PC-3 (cell line): ENCODE measurements around the gene ADAMTSL1. TPM values are rescaled to one million over a fixed set of nuclear protein-coding genes. Genes with fewer than 3 reads are reported as not detected.

ENCODE experiments used
- ATAC-seq: fragments of 200-7000 bp; cut with Tn5 transposase; 2 replicates; pipeline ENCODE4 v1.9.1; 2020; ENCODE audit warnings: mild to moderate bottlenecking, moderate library complexity
- BruUV-seq: library from RNA; stranded (reverse); fragments of 400-500 nt; replicated peaks from 2 replicates; lab custom pipeline; 2021; lab: Mats Ljungman, UMichigan
- CTCF ChIA-PET: fragments of 300-600 bp; sonication (Branson Sonifier 250); formaldehyde crosslinking; loops from one replicate; lab custom pipeline; 2022; ENCODE audit warnings: antibody characterized with exemption; lab: Charles Lee
- POLR2A ChIA-PET: fragments of 300-600 bp; sonication (Branson Sonifier 250); formaldehyde crosslinking; loops from one replicate; lab custom pipeline; 2022; ENCODE audit warnings: antibody characterized with exemption; ENCODE audit not compliant: unreplicated experiment; lab: Charles Lee
- DNase-seq: peaks from one replicate; pipeline ENCODE4 v3.0.0-alpha.2; 2015
- H2AFZ ChIP-seq: fragments of 300-600 bp; sonication (generic); 2 replicates; pipeline ENCODE4 v1.6.0; 2016; ENCODE audit warnings: antibody characterized with exemption, low read length
- H3F3A ChIP-seq: fragments of 300-600 bp; sonication (generic); one replicate; pipeline ENCODE4 v1.6.0; 2017; ENCODE audit warnings: antibody characterized with exemption, low read length, control low read depth, mild to moderate bottlenecking; ENCODE audit not compliant: unreplicated experiment
- H3K27ac ChIP-seq: fragments of 300-600 bp; sonication (generic); 2 replicates; pipeline ENCODE4 v1.5.1; 2016; ENCODE audit warnings: mild to moderate bottlenecking, low read length
- H3K27me3 ChIP-seq: fragments of 300-600 bp; sonication (generic); 2 replicates; pipeline ENCODE4 v1.6.1; 2016; ENCODE audit warnings: low read length, mixed read lengths
- H3K36me3 ChIP-seq: fragments of 300-600 bp; sonication (generic); 2 replicates; pipeline ENCODE4 v1.6.1; 2016; ENCODE audit warnings: low read depth, mixed run types, low read length, mixed read lengths
- H3K4me1 ChIP-seq: fragments of 300-600 bp; sonication (generic); 2 replicates; pipeline ENCODE4 v1.5.1; 2016; ENCODE audit warnings: low read length; ENCODE audit not compliant: insufficient read depth
- H3K4me2 ChIP-seq: fragments of 300-600 bp; sonication (generic); 2 replicates; pipeline ENCODE4 v1.6.0; 2016; ENCODE audit warnings: low read length
- H3K4me3 ChIP-seq: fragments of 300-600 bp; sonication (generic); 2 replicates; pipeline ENCODE4 v1.5.1; 2016; ENCODE audit warnings: mild to moderate bottlenecking, low read length, mixed read lengths
- H3K79me2 ChIP-seq: fragments of 300-600 bp; sonication (generic); 2 replicates; pipeline ENCODE4 v1.6.1; 2017; ENCODE audit warnings: low read length, mixed read lengths
- H3K9ac ChIP-seq: fragments of 300-600 bp; sonication (generic); 2 replicates; pipeline ENCODE4 v1.6.0; 2016; ENCODE audit warnings: mild to moderate bottlenecking, low read length
- H3K9me2 ChIP-seq: fragments of 300-600 bp; sonication (generic); replicated peaks from 2 replicates; pipeline ENCODE4 v1.6.1; 2016; ENCODE audit warnings: mixed run types, low read length, mixed read lengths
- H3K9me3 ChIP-seq: fragments of 300-600 bp; sonication (generic); 2 replicates; pipeline ENCODE4 v1.6.1; 2016; ENCODE audit warnings: low read length, mixed read lengths
- H4K20me1 ChIP-seq: fragments of 300-600 bp; sonication (generic); 2 replicates; pipeline ENCODE4 v1.6.1; 2016; ENCODE audit warnings: low read length, mixed read lengths
- EZH2 ChIP-seq: fragments of 300-600 bp; sonication (generic); IDR thresholded peaks from one replicate; pipeline ENCODE4 v1.6.1; 2017; ENCODE audit warnings: antibody characterized with exemption, mild to moderate bottlenecking, low read length; ENCODE audit not compliant: unreplicated experiment
- EZH2phosphoT487 ChIP-seq: fragments of 300-600 bp; sonication (generic); IDR thresholded peaks from 2 replicates; pipeline ENCODE4 v1.6.1; 2018; ENCODE audit warnings: mild to moderate bottlenecking, antibody characterized with exemption, low read length, borderline replicate concordance
- intact Hi-C: fragments of 100-400 bp; cut with micrococcal nuclease; formaldehyde crosslinking; loops from 2 replicates; pipeline ENCODE4 v1.9.0; 2023
- total RNA-seq: library from RNA; depleted of rRNA; stranded (reverse); fragments of >200 nt; gene quantifications from 2 replicates; pipeline ENCODE4 v1.2.3, GENCODE V29; 2014
- TF ChIP-seq, protein P1 (sequence below): fragments of 300-600 bp; sonication (generic); conservative IDR thresholded peaks from 2 replicates; pipeline ENCODE4 v1.5.1; 2017; ENCODE audit warnings: antibody characterized with exemption, low read depth, mild to moderate bottlenecking, low read length

The ADAMTSL1 gene
- total RNA-seq, 1 experiment from 2014 or later: 0.26 TPM

DNA sequence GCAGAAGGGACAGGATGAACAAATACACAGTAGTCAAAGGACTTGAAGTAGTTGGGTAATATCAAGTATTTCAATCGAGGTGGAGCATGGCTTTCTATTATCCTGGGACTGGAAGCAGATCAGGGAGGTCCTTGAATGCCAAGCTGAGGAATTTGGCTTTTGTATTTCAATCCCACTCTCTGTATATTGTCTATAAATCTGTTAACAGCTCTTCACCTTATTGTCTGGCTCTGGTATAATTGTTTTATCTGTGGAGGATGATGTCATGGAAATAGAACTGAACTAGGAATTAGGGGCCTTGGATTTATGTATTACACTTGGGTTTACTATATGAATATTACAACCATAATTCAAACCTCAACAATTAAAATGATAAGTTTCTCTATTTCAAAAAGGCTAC, 6.3 kb upstream of the ADAMTSL1 start:
- intact Hi-C loops: no loop called here
- Histone ChIP-seq H3F3A (no peaks in the 10 kb centered on the region), H3K9ac (no peak overlapping the region), H3K9me2 (no peaks in the 10 kb centered on the region), H4K20me1 (no peaks in the 10 kb centered on the region), H3K9me3 (no peaks in the 10 kb centered on the region), H3K79me2 (no peaks in the 10 kb centered on the region), H3K36me3 (no peaks in the 10 kb centered on the region), H3K27ac (no peak overlapping the region), H3K4me2 (no peak overlapping the region), H3K27me3 (no peaks in the 10 kb centered on the region), H3K4me1 (peaks cover 7% of the 10 kb centered on the region), H3K4me3 (no peak overlapping the region), H2AFZ (no peak overlapping the region)
- ChIA-PET POLR2A (no interaction called here), CTCF (no interaction called here)
- BruUV-seq: no TSS peak
- ATAC-seq: no peak
- TF ChIP-seq EZH2 (no peak), EZH2phosphoT487 (no peak)
- TF ChIP-seq, protein P1, sequence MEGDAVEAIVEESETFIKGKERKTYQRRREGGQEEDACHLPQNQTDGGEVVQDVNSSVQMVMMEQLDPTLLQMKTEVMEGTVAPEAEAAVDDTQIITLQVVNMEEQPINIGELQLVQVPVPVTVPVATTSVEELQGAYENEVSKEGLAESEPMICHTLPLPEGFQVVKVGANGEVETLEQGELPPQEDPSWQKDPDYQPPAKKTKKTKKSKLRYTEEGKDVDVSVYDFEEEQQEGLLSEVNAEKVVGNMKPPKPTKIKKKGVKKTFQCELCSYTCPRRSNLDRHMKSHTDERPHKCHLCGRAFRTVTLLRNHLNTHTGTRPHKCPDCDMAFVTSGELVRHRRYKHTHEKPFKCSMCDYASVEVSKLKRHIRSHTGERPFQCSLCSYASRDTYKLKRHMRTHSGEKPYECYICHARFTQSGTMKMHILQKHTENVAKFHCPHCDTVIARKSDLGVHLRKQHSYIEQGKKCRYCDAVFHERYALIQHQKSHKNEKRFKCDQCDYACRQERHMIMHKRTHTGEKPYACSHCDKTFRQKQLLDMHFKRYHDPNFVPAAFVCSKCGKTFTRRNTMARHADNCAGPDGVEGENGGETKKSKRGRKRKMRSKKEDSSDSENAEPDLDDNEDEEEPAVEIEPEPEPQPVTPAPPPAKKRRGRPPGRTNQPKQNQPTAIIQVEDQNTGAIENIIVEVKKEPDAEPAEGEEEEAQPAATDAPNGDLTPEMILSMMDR: no peak
- no peak for DNase-seq

DNA sequence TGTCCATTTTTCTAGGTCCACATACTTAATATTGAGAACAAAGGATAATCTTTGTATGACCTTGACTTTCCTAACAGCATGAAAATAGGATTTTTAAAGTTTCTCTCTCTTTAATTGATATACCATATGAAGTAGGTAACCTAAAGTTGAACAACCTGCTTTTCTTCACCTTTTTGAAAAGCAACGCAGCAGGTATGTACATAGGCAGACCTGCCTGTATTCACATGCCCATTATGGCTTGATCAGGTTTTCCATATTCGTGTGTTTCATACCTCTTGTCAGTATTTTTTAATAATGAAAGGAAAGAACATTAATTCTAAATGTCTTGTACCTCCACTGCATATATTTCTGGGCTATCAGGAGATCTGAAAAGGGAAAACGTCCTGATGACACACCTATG, 1.5 kb upstream of the ADAMTSL1 start:
- H3K9me3 ChIP-seq: no peaks in the 10 kb centered on the region
- ChIA-PET CTCF (interaction anchor here (0.7 kb wide), 1 partner anchor 30 kb away, joined by 3 read pairs; no protein-coding TSS in a partner anchor), POLR2A (no interaction called here)
- H3K9ac ChIP-seq: no peak overlapping the region
- intact Hi-C loops: no loop called here
- no peak overlapping the region for H3K4me2 ChIP-seq
- no peaks in the 10 kb centered on the region for H3F3A ChIP-seq
- peaks cover 32% of the 10 kb centered on the region for H3K4me1 ChIP-seq
- no peaks in the 10 kb centered on the region for H3K36me3 ChIP-seq
- no TSS peak for BruUV-seq
- H3K27me3 ChIP-seq: no peaks in the 10 kb centered on the region
- DNase-seq (no peak), ATAC-seq (no peak)
- H3K9me2 ChIP-seq: no peaks in the 10 kb centered on the region
- no peaks in the 10 kb centered on the region for H4K20me1 ChIP-seq
- TF ChIP-seq, protein P1: no peak
- TF ChIP-seq EZH2phosphoT487 (no peak), EZH2 (no peak)
- no peaks in the 10 kb centered on the region for H3K79me2 ChIP-seq
- H3K4me3 ChIP-seq: no peak overlapping the region
- H3K27ac ChIP-seq: no peak overlapping the region
- no peak overlapping the region for H2AFZ ChIP-seq

DNA sequence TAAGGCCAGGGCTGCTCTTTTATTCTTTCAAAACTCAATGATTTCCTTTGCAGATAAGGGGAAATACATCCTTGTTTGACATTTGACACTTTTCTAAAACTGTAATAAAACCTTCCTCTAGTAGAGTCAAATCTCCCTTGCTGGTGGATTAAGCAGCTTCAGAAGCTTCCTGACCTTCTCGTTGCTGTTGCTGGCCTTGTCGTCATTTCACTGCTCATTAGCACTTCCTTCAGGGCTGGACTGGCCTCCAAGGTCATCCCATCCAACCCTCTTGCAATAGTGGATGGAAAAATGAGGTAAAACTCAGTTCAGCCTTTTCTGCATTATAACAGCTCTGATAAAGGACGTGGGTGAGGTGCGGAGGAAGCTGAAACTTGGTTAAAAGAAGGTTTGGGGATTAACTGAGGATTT, 1.1 kb upstream of the ADAMTSL1 start:
- Histone ChIP-seq H3K9me3 (no peaks in the 10 kb centered on the region), H3K27me3 (no peaks in the 10 kb centered on the region), H2AFZ (no peak overlapping the region), H3F3A (peaks cover under 1% of the 10 kb centered on the region), H3K36me3 (no peaks in the 10 kb centered on the region), H4K20me1 (no peaks in the 10 kb centered on the region), H3K9me2 (no peaks in the 10 kb centered on the region), H3K4me1 (peaks cover 36% of the 10 kb centered on the region), H3K27ac (no peak overlapping the region), H3K4me2 (no peak overlapping the region), H3K4me3 (no peak overlapping the region), H3K9ac (no peak overlapping the region), H3K79me2 (no peaks in the 10 kb centered on the region)
- ATAC-seq (no peak), DNase-seq (no peak)
- CTCF ChIA-PET: interaction anchor here (0.7 kb wide), 1 partner anchor 30 kb away, joined by 3 read pairs; no protein-coding TSS in a partner anchor
- intact Hi-C loops: no loop called here
- POLR2A ChIA-PET: no interaction called here
- no TSS peak for BruUV-seq
- TF ChIP-seq, protein P1: no peak
- no peak for TF ChIP-seq EZH2
- no peak for TF ChIP-seq EZH2phosphoT487
